K562 (cell line): Measurements from ENCODE around the gene IL12RB1. TPM values are rescaled to one million over a fixed set of nuclear protein-coding genes. Genes with fewer than 3 reads are reported as not detected.

Source experiments
- ATAC-seq: fragments of 200-7000 bp; cut with Tn5 transposase; 3 replicates; pipeline ENCODE4 v1.9.1; 2020; ENCODE audit warnings: moderate library complexity
- BruUV-seq: library from RNA; stranded (reverse); fragments of 400-500 nt; replicated peaks from 2 replicates; lab custom pipeline; 2021; lab: Mats Ljungman, UMichigan
- CTCF ChIA-PET: fragments of 300-600 bp; formaldehyde crosslinking; extraction: SDS; loops from one replicate; lab custom pipeline; 2021; ENCODE audit warnings: low intra/inter-chr PET ratio; lab: Yijun Ruan, JAX
- POLR2A ChIA-PET: fragments of 300-600, 350-650 bp; sonication (Branson Sonifier 250); formaldehyde crosslinking; extraction: SDS; loops from one replicate; lab custom pipeline; 2021; ENCODE audit warnings: antibody characterized with exemption, inconsistent platforms; lab: Yijun Ruan, JAX
- DNase-seq, 4 experiments: peaks; one replicate each; pipeline versions ENCODE4 v3.0.0 to v3.0.0-alpha.2; 2011 to 2018; ENCODE audit warnings: low spot score in 3 of 4, mixed read lengths in 3 of 4; ENCODE audit errors: extremely low read depth in 1 of 4
- FAIRE-seq: peaks from 2 replicates; lab custom pipeline; 2011; peaks lifted over from hg19 to GRCh38; lab: Jason Lieb, UNC
- H2AFZ ChIP-seq: 2 replicates; pipeline ENCODE4 v1.6.0; 2011; ENCODE audit warnings: low read depth, low read length, control low read depth, inconsistent platforms
- H3K27ac ChIP-seq: fragments of 200-600 bp; 3 replicates; pipeline ENCODE4 v1.8.0; 2011; ENCODE audit warnings: low read depth, mild to moderate bottlenecking, control low read depth, inconsistent platforms, low read length, moderate library complexity, mixed read lengths; ENCODE audit errors: extremely low read depth
- H3K27me3 ChIP-seq, 2 experiments: fragments of 300-600 bp in 1 of 2; 2 replicates in 1 of 2; 3 replicates in 1 of 2; pipeline versions ENCODE4 v1.6.0 to v1.8.0; 2011; ENCODE audit warnings: inconsistent platforms in 2 of 2, low read length in 2 of 2, mild to moderate bottlenecking in 1 of 2, mixed read lengths in 1 of 2, moderate library complexity in 1 of 2; ENCODE audit not compliant: control insufficient read depth in 2 of 2, insufficient read depth in 2 of 2
- H3K36me3 ChIP-seq: fragments of 300-600 bp; 3 replicates; pipeline ENCODE4 v1.8.0; 2011; ENCODE audit warnings: mild to moderate bottlenecking, low read length, inconsistent platforms; ENCODE audit not compliant: control insufficient read depth, insufficient read depth
- H3K4me1 ChIP-seq, 2 experiments: fragments of 200-600 bp in 1 of 2; replicated peaks in 1 of 2; 2 replicates in 1 of 2; 3 replicates in 1 of 2; pipeline versions ENCODE4 v1.5.1 to v1.8.0; 2011; ENCODE audit warnings: inconsistent platforms in 2 of 2, low read length in 2 of 2, mild to moderate bottlenecking in 1 of 2, mixed read lengths in 1 of 2, moderate library complexity in 1 of 2; ENCODE audit not compliant: control insufficient read depth in 2 of 2, insufficient read depth in 2 of 2
- H3K4me2 ChIP-seq: 2 replicates; pipeline ENCODE4 v1.6.1; 2011; ENCODE audit warnings: low read length, control low read depth, inconsistent platforms, mixed read lengths; ENCODE audit not compliant: insufficient read depth
- H3K4me3 ChIP-seq: fragments of 200-600 bp; sonication (generic), shearing (Covaris generic); 2 replicates; pipeline ENCODE4 v1.5.1; 2016; ENCODE audit warnings: control low read depth, inconsistent platforms
- H3K79me2 ChIP-seq: fragments of 200-600 bp; 3 replicates; pipeline ENCODE4 v1.8.0; 2011; ENCODE audit warnings: low read length, inconsistent platforms; ENCODE audit not compliant: control insufficient read depth, insufficient read depth
- H3K9ac ChIP-seq, 2 experiments: 2 replicates each; pipeline versions ENCODE4 v1.6.0 to v1.6.1; 2011; ENCODE audit warnings: low read depth in 2 of 2, low read length in 2 of 2, control low read depth in 1 of 2, inconsistent platforms in 1 of 2, mild to moderate bottlenecking in 1 of 2, mixed read lengths in 1 of 2; ENCODE audit not compliant: insufficient read depth in 1 of 2
- H3K9me1 ChIP-seq: one replicate; pipeline ENCODE4 v1.6.0; 2011; ENCODE audit warnings: inconsistent platforms, mild to moderate bottlenecking, low read length, moderate library complexity; ENCODE audit not compliant: control insufficient read depth, insufficient read depth
- H3K9me3 ChIP-seq: replicated peaks from 2 replicates; pipeline ENCODE4 v1.5.1; 2011; ENCODE audit warnings: low read depth, low read length, inconsistent platforms; ENCODE audit not compliant: control insufficient read depth, insufficient read depth
- H4K20me1 ChIP-seq: replicated peaks from 2 replicates; pipeline ENCODE4 v1.6.1; 2011; ENCODE audit warnings: low read length, inconsistent platforms, mixed read lengths; ENCODE audit not compliant: control insufficient read depth, insufficient read depth
- ARID1B ChIP-seq: fragments of 450-650 bp; IDR thresholded peaks from 2 replicates; pipeline ENCODE4 v1.6.1; 2016; ENCODE audit warnings: antibody characterized with exemption, mild to moderate bottlenecking, inconsistent platforms
- BRD9 ChIP-seq: fragments of 450-650 bp; IDR thresholded peaks from 2 replicates; pipeline ENCODE4 v1.6.1; 2018; ENCODE audit warnings: low read depth; ENCODE audit not compliant: partially characterized antibody
- C11orf30 ChIP-seq: fragments of 450-650 bp; IDR thresholded peaks from 2 replicates; pipeline ENCODE4 v1.6.1; 2016; ENCODE audit warnings: low read depth, mild to moderate bottlenecking
- FOSL1 ChIP-seq: fragments of 200-800 bp; sonication (Bioruptor generic); conservative IDR thresholded peaks from 2 replicates; pipeline ENCODE4 v1.6.1; 2016; ENCODE audit warnings: missing genetic modification characterization, missing compliant biosample characterization
- FOXJ2 ChIP-seq: fragments of 200-800 bp; sonication (Bioruptor generic); IDR thresholded peaks from 2 replicates; pipeline ENCODE4 v1.6.1; 2016; ENCODE audit warnings: missing genetic modification characterization, missing compliant biosample characterization
- HDAC1 ChIP-seq, 2 experiments: fragments of 450-650 bp; IDR thresholded peaks; 2 replicates each; pipeline ENCODE4 v1.6.1; 2016 to 2017; ENCODE audit warnings: inconsistent platforms in 1 of 2, mild to moderate bottlenecking in 1 of 2, moderate library complexity in 1 of 2
- MCM2 ChIP-seq: fragments of 450-650 bp; IDR thresholded peaks from 2 replicates; pipeline ENCODE4 v1.6.1; 2017; ENCODE audit warnings: low read depth, mild to moderate bottlenecking
- MYC ChIP-seq, 2 experiments: fragments of 250-450 bp in 1 of 2; sonication (Bioruptor Pico) in 1 of 2; IDR thresholded peaks; 2 replicates each; pipeline versions ENCODE4 v1.5.1 to v1.6.1; 2012 to 2021; ENCODE audit warnings: low read depth in 2 of 2, borderline replicate concordance in 1 of 2, improper control_type of control experiment in 1 of 2, low read length in 1 of 2, mild to moderate bottlenecking in 1 of 2, moderate library complexity in 1 of 2
- NBN ChIP-seq: fragments of 450-650 bp; IDR thresholded peaks from 2 replicates; pipeline ENCODE4 v1.6.1; 2016; ENCODE audit warnings: low read depth, mild to moderate bottlenecking
- NCOR1 ChIP-seq: fragments of 450-650 bp; IDR thresholded peaks from 2 replicates; pipeline ENCODE4 v1.6.1; 2016; ENCODE audit warnings: mild to moderate bottlenecking, moderate library complexity
- NFE2 ChIP-seq: IDR thresholded peaks from 2 replicates; pipeline ENCODE4 v1.6.1; 2014; ENCODE audit warnings: antibody characterized with exemption, low read depth
- NFIC ChIP-seq: fragments of 450-650 bp; IDR thresholded peaks from 2 replicates; pipeline ENCODE4 v1.6.1; 2017; ENCODE audit warnings: mild to moderate bottlenecking, inconsistent platforms
- NR4A1 ChIP-seq, 2 experiments: fragments of 250-450 bp in 1 of 2; fragments of 450-650 bp in 1 of 2; sonication (Bioruptor Pico) in 1 of 2; IDR thresholded peaks; 2 replicates each; pipeline versions ENCODE4 v1.4.0 to v1.6.1; 2016 to 2020; ENCODE audit warnings: mild to moderate bottlenecking in 2 of 2, missing compliant biosample characterization in 1 of 2, missing genetic modification characterization in 1 of 2, moderate library complexity in 1 of 2
- POU5F1 ChIP-seq: fragments of 150-350 bp; IDR thresholded peaks from 2 replicates; pipeline ENCODE4 v1.6.1; 2014; ENCODE audit warnings: borderline replicate concordance, low read length, low read depth, mild to moderate bottlenecking; ENCODE audit not compliant: partially characterized antibody
- RBBP5 ChIP-seq: fragments of 200-600 bp; sonication (generic); IDR thresholded peaks from 2 replicates; pipeline ENCODE4 v1.6.1; 2012; ENCODE audit warnings: borderline replicate concordance, mild to moderate bottlenecking, low read length, control low read depth, inconsistent platforms; ENCODE audit not compliant: insufficient read depth, poor library complexity, severe bottlenecking
- RBM17 ChIP-seq: fragments of 200-400 bp; formaldehyde crosslinking; IDR thresholded peaks from 2 replicates; pipeline ENCODE4 v1.6.1; 2017; ENCODE audit warnings: low read depth, mild to moderate bottlenecking, low read length, borderline replicate concordance
- RBM25 ChIP-seq: fragments of 200-400 bp; formaldehyde crosslinking; IDR thresholded peaks from 2 replicates; pipeline ENCODE4 v1.6.1; 2018; ENCODE audit warnings: low read length, low read depth, moderate library complexity; ENCODE audit not compliant: severe bottlenecking
- ZNF24 ChIP-seq: fragments of 450-650 bp; IDR thresholded peaks from 2 replicates; pipeline ENCODE4 v1.6.1; 2016
- ZNF436 ChIP-seq: fragments of 250-450, 450-650 bp; sonication (Bioruptor Pico); formaldehyde crosslinking; IDR thresholded peaks from 2 replicates; pipeline ENCODE4 v1.7.0; 2020; ENCODE audit warnings: mild to moderate bottlenecking
- WGBS: fragments of 100-300 bp; shearing (Covaris generic); methylation state at CpG from one replicate; pipeline ENCODE4 v1.1.6; 2016; ENCODE audit warnings: low coverage, mixed read lengths; ENCODE audit not compliant: insufficient coverage; ENCODE audit errors: missing lambda C conversion rate; 5-methylcytosine and 5-hydroxymethylcytosine counted together
- in situ Hi-C: fragments of 300-500 bp; cut with MboI; formaldehyde crosslinking; loops from 4 replicates; pipeline ENCODE4 v1.15.0; 2018; ENCODE audit warnings: inconsistent platforms, mixed read lengths
- intact Hi-C: fragments of 100-400 bp; cut with micrococcal nuclease; formaldehyde crosslinking; loops from 2 replicates; pipeline ENCODE4 v1.14.2; 2022
- polyA plus RNA-seq, 8 experiments: library from polyadenylated mRNA; depleted of rRNA in 4 of 8; stranded (reverse) in 5 of 8; unstranded in 3 of 8; fragments of >200 nt; fragmentation: Nextera tagmentation in 2 of 8; fragmentation: Illumina TruSeq in 1 of 8; extraction: Ambion mirVana in 2 of 8; extraction: Trizol in 1 of 8; gene quantifications; 2 replicates each; pipeline versions ENCODE4 v1.2.1 to v1.2.3, GENCODE V29; 2011 to 2014; ENCODE audit warnings: inconsistent platforms in 1 of 8, missing spikeins in 1 of 8
- total RNA-seq, 7 experiments: library from RNA; depleted of rRNA in 6 of 7; stranded (reverse); fragments of >200 nt in 6 of 7; fragmentation: Illumina TruSeq in 2 of 7; extraction: Trizol in 2 of 7; gene quantifications; 2 replicates each; pipeline versions ENCODE4 v1.2.1 to v1.2.3, GENCODE V29; 2011 to 2021; ENCODE audit warnings: low replicate concordance in 1 of 7
- TF ChIP-seq, protein P1 (sequence below): sonication (generic); formaldehyde crosslinking; IDR thresholded peaks from 2 replicates; pipeline ENCODE4 v1.8.0; 2022; ENCODE audit warnings: missing genetic modification reagents, mild to moderate bottlenecking, moderate library complexity, borderline replicate concordance

IL12RB1 gene
- total and polyA plus RNA-seq, 9 of the 15 experiments (the other 6 are each of a cell fraction or from before 2014, with no cell fraction given) = 0.04 to 0.07 (median 0.06) TPM; not detected in 5

DNA sequence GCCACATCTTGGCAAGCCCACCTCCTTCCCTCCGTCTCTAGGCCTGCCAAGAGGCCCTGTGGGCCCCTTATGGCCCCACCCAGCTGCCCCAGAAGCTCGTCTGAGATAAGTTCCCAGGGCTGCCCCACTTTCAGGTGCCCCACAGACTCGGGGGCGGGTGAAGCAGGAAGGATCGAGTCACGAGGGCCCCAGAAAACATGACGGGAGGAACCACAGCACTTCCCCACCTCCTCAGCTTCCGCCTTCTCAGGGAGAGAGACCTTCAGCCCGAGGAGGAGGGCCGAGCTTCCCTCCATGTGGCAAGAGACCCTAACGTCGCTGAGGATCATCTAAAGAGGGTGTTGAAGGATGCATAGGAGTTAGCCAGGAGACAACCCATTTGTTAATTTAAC lies 4.5 kb upstream of the IL12RB1 start (continued):
- no peak for TF ChIP-seq RBM17
- TF ChIP-seq, all 486 proteins: peak for 58

DNA sequence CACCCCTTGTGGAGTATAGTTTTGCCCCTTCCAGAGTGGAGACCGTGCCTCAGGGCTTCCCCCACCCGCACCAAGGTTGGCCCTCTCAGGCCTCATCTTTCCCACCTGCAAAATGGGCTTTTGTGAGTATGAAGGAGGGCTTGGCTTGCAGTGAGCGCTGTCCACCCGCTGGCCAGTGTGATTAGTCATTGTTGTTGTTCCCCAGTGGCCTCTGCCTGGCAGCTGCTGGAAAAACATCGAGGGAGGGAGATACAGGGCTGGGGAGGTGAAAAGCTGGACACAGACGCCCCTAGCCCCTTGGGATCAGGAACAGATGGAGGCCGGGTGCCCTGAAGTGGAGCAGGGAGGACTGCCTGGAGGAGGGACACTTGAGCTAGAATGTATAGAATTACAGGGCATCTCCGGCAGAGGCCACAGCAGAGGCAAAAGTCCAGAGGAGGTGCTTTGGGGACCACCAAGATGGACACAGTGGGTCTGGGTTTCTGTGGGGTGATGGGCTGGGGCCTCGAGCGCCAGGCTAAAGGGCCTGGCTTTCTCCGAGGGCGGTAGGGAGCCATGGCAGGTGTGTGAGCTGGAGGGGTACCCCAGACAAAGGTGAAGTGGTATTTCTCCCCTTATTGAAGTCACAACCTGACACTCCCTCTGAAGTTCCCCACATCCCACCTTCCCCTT lies 3.9 kb upstream of the IL12RB1 start:
- Histone ChIP-seq H3K27ac (peak overlapping the region; percentile 59), H3K4me2 (peak overlapping the region; percentile 39), H3K4me1 (peaks cover 25 to 33% of the 10 kb centered on the region in 2 experiments), H3K9me1 (peaks cover 3% of the 10 kb centered on the region), H4K20me1 (no peaks in the 10 kb centered on the region), H2AFZ (peak overlapping the region; percentile 90), H3K4me3 (no peak overlapping the region), H3K79me2 (no peaks in the 10 kb centered on the region), H3K9ac (peak overlapping the region; percentile 65 to 76), H3K27me3 (no peaks in the 10 kb centered on the region), H3K36me3 (no peaks in the 10 kb centered on the region), H3K9me3 (no peaks in the 10 kb centered on the region)
- intact Hi-C loops (no loop called here), in situ Hi-C loops (loop anchor here (10.0 kb wide), 1 partner anchor 324 kb away; the partner anchor contains the start of gene SSBP4)
- CTCF ChIA-PET = no interaction called here
- DNase-seq (peak in 2 of 4 experiments; percentile 46 to 61), FAIRE-seq (peak; percentile 37), ATAC-seq (peak; percentile 25; the same call in 2 of the 3 replicates)
- 46% methylated on average over 11 of the region's 12 CpGs for whole genome bisulfite sequencing
- POLR2A ChIA-PET = interaction anchor here (0.6 to 0.8 kb wide), 4 partner anchors 15 to 381 kb away, joined by 3 to 4 read pairs (median 3); no protein-coding TSS in a partner anchor
- no TSS peak for BruUV-seq
- TF ChIP-seq NFE2 (peak; percentile 54; the same call in 1 of the 2 replicates), ZNF436 (CRISPR knock-in tag) (peak; percentile 46; the same call in 1 of the 2 replicates), FOSL1 (peak; percentile 55), RBBP5 (no peak), NFIC (0 out of 2 replicates have a peak, but pooled peaks have one; percentile 12), MCM2 (no peak), NCOR1 (0 out of 2 replicates have a peak, but pooled peaks have one; percentile 4), ZNF24 (peak; percentile 65), HDAC1 (IDR thresholded peaks at IDR 0.05) (peak; percentile 38 to 72; a peak in 2 of 4 replicates), MYC (IDR thresholded peaks at IDR 0.05; ENCODE audit: low read depth, low read length) (no peak), MYC (CRISPR knock-in tag; IDR thresholded peaks at IDR 0.05; ENCODE audit: borderline replicate concordance, low read depth) (peak; percentile 35; the same call in 1 of the 2 replicates), BRD9 (peak; percentile 41), NBN (0 out of 2 replicates have a peak, but pooled peaks have one; percentile 39), POU5F1 (no peak), NR4A1 (CRISPR knock-in tag; IDR thresholded peaks at IDR 0.05) (no peak), NR4A1 (tag; IDR thresholded peaks at IDR 0.05) (0 out of 2 replicates have a peak, but pooled peaks have one; percentile 12), RBM25 (peak; percentile 92), C11orf30 (peak; percentile 61), FOXJ2 (tag) (peak; percentile 82), ARID1B (peak; percentile 13)
- TF ChIP-seq, protein P1, sequence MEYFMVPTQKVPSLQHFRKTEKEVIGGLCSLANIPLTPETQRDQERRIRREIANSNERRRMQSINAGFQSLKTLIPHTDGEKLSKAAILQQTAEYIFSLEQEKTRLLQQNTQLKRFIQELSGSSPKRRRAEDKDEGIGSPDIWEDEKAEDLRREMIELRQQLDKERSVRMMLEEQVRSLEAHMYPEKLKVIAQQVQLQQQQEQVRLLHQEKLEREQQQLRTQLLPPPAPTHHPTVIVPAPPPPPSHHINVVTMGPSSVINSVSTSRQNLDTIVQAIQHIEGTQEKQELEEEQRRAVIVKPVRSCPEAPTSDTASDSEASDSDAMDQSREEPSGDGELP (CRISPR knock-in tag) = peak; percentile 43; the same call in 1 of the 2 replicates
